C4-2B (cell line): ENCODE measurements around the gene ZNF70.

ENCODE experiments used
- H3K27ac ChIP-seq: fragments of 450-650 bp; 2 replicates; pipeline ENCODE4 v1.5.1; 2017
- ZFX ChIP-seq: fragments of 450-650 bp; IDR thresholded peaks from 2 replicates; pipeline ENCODE4 v1.6.1; 2017
- TF ChIP-seq, protein P1 (sequence below): fragments of 450-650 bp; conservative IDR thresholded peaks from 2 replicates; pipeline ENCODE4 v1.5.1; 2017; ENCODE audit warnings: mild to moderate bottlenecking

The ZNF70 gene

DNA sequence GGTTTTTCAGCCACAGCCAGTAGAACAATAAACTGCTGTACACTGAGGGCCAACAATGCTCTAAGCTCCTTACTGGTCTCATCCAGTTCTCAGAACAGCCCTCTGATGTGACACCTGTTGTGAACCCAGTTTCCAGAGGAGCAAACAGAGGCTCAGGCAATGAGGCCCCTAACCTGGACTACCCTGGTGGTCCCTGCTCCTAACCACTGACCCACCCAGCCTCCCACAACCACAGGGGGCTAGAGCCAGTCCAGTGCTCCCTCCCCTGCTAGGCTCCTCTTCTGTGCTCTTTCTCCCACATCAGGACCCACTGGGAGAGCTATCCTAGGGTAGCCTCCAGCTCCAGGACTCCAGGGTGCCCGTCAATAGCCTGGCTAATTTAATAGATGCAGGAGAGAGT, 31.8 kb upstream of the ZNF70 start:
- TF ChIP-seq, protein P1, sequence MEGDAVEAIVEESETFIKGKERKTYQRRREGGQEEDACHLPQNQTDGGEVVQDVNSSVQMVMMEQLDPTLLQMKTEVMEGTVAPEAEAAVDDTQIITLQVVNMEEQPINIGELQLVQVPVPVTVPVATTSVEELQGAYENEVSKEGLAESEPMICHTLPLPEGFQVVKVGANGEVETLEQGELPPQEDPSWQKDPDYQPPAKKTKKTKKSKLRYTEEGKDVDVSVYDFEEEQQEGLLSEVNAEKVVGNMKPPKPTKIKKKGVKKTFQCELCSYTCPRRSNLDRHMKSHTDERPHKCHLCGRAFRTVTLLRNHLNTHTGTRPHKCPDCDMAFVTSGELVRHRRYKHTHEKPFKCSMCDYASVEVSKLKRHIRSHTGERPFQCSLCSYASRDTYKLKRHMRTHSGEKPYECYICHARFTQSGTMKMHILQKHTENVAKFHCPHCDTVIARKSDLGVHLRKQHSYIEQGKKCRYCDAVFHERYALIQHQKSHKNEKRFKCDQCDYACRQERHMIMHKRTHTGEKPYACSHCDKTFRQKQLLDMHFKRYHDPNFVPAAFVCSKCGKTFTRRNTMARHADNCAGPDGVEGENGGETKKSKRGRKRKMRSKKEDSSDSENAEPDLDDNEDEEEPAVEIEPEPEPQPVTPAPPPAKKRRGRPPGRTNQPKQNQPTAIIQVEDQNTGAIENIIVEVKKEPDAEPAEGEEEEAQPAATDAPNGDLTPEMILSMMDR: no peak
- TF ChIP-seq ZFX: no peak

DNA sequence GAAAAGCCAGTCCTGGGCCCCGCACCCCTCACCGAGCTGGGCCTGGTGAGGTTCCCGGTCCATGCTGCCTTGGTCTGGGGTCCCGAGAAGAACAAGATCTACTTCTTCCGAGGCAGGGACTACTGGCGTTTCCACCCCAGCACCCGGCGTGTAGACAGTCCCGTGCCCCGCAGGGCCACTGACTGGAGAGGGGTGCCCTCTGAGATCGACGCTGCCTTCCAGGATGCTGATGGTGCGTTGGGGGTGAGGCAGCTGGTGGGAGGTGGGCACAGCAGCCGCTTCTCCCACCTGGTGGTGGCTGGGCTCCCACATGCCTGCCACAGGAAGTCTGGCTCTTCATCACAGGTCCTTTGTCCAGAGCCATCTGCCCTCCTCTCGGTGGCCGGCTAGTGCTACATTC, 31.3 kb upstream of the ZNF70 start:
- TF ChIP-seq ZFX: no peak
- TF ChIP-seq, protein P1: no peak
- H3K27ac ChIP-seq: no peak overlapping the region

More for the DNA sequence above, 31.8 kb upstream of the ZNF70 start:
- no peak overlapping the region for H3K27ac ChIP-seq

DNA sequence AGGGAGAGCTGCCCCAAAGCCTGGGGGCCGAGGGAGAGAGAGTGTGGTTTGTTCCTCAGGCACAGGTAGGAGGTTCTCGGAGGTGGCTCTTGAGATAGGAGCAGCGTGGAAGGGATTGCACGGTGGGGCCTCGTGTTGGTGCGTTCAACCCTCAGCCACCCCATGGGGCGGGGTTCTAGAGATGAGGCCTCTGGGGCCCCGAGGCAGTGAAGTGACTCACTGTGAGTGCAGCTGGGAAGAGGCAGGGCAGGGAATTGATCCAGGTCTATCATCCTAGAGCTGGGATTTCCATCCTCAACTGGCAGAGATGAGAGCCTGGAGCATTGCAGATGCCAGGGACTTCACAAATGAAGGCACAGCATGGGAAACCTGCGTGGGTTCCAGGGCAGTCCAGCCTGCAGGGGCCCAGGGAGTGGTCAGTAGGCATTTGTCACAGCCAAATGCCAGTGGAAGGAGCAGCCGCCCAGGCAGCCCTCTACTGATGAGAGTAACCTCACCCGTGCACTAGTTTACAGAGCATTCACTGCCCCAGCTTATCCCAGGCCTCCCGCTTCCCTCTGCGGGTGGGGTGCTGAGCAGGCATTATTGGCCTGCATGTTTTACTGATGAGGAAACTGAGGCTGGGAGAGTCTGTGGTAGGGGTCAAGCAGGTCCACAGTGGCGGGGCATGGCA, 30.7 kb upstream of the ZNF70 start:
- TF ChIP-seq, protein P1: no peak
- no peak for TF ChIP-seq ZFX
- no peak overlapping the region for H3K27ac ChIP-seq

DNA sequence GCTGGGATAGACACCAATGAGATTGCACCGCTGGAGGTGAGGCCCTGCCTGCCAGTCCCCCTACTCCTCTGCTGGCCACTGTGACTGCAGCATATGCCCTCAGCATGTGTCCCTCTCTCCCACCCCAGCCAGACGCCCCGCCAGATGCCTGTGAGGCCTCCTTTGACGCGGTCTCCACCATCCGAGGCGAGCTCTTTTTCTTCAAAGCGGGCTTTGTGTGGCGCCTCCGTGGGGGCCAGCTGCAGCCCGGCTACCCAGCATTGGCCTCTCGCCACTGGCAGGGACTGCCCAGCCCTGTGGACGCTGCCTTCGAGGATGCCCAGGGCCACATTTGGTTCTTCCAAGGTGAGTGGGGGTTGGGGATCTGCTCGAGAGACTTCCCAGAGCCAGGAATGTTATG, 30.2 kb upstream of the ZNF70 start:
- no peak overlapping the region for H3K27ac ChIP-seq
- no peak for TF ChIP-seq ZFX
- TF ChIP-seq, protein P1: no peak

DNA sequence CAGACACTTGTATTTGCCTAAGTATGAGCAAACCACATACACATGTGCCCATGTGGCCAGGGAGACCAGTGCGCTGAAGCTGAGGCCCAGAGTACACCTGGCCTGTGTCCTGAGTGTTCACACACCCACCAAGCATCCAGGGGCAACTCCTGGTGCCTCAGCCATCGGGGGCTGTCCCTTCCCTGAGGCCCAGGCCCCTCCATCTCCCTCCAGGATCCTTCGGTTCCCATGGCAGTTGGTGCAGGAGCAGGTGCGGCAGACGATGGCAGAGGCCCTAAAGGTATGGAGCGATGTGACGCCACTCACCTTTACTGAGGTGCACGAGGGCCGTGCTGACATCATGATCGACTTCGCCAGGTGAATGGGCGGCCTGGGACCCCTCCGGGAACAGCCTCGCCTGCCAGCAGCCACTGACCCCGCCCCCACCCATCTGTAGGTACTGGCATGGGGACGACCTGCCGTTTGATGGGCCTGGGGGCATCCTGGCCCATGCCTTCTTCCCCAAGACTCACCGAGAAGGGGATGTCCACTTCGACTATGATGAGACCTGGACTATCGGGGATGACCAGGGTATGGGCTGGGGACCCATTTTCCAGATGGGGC, 29.3 kb upstream of the ZNF70 start:
- no peak overlapping the region for H3K27ac ChIP-seq
- TF ChIP-seq ZFX: no peak
- TF ChIP-seq, protein P1: no peak

DNA sequence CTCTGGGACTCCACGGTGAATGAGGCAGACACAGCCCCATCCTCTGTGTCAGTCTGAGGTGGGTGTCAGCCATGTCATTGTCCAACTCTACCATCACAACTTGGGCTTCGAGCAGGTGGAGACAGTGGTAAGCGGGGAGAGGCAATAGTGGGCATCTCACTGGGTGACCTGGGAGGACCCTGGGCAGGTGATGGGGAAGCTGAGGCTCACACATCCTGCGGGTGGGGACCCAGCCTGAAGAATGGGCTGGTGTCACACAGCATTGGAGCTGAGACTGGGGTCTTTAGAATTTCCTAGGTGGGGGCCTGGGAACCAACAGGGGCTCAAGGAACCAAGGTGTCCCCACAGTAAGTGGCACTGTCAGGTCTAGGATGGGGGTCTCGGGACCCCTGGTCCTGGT, 28.8 kb upstream of the ZNF70 start:
- TF ChIP-seq ZFX: no peak
- TF ChIP-seq, protein P1: no peak
- H3K27ac ChIP-seq: no peak overlapping the region

DNA sequence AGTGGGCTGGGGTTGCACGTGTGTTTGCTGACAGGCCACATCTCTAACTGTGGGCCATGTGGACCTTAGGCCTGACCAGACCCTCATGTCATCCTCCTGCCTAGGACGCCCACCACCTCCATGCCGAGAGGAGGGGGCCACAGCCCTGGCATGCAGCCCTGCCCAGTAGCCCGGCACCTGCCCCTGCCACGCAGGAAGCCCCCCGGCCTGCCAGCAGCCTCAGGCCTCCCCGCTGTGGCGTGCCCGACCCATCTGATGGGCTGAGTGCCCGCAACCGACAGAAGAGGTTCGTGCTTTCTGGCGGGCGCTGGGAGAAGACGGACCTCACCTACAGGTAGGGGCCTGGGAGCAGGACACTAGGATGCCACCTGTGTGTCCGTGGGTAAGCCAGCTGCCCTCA, 28.2 kb upstream of the ZNF70 start:
- no peak for TF ChIP-seq ZFX
- TF ChIP-seq, protein P1: no peak
- H3K27ac ChIP-seq: no peak overlapping the region
